Vagina (tissue), 2 donors: ENCODE results near the gene PTPRN2. TPM values are rescaled to one million over a fixed set of nuclear protein-coding genes. Genes with fewer than 3 reads are reported as not detected.
"Not testable (repeated sequence)": the region's sequence is repeated elsewhere in the genome, so short reads cannot be mapped to it uniquely, and the experiment has no call there.

ENCODE experiments used
- DNase-seq, 2 donors: peaks; one replicate each; pipeline ENCODE4 v3.0.0-alpha.2; 2017; ENCODE audit errors: extremely low spot score in 2 of 2
- H3K27ac ChIP-seq: fragments of 200-600 bp; sonication (generic); one replicate; pipeline ENCODE4 v1.5.1; 2019
- H3K27me3 ChIP-seq: fragments of 200-600 bp; sonication (generic); one replicate; pipeline ENCODE4 v1.5.1; 2019
- H3K36me3 ChIP-seq, 2 donors: fragments of 200-600 bp; sonication (generic); one replicate each; pipeline ENCODE4 v1.5.1; 2017 to 2019
- H3K4me1 ChIP-seq: fragments of 200-600 bp; sonication (generic); one replicate; pipeline ENCODE4 v1.5.1; 2019
- H3K4me3 ChIP-seq, 2 donors: fragments of 200-600 bp; sonication (generic); 1 replicate in 1 of 2; 2 replicates in 1 of 2; pipeline ENCODE4 v1.5.1; 2016 to 2019
- H3K9me3 ChIP-seq: fragments of 200-600 bp; sonication (generic); one replicate; pipeline ENCODE4 v1.5.1; 2019
- POLR2A ChIP-seq, 2 donors: fragments of 450-650 bp; IDR thresholded peaks; one replicate each; pipeline ENCODE4 v1.6.1; 2017; ENCODE audit warnings: antibody characterized with exemption in 2 of 2, mild to moderate bottlenecking in 2 of 2, moderate library complexity in 2 of 2
- POLR2AphosphoS5 ChIP-seq, 2 donors: sonication (generic); formaldehyde crosslinking; IDR thresholded peaks; one replicate each; pipeline ENCODE4 v1.9.0; 2017; ENCODE audit warnings: antibody characterized with exemption in 2 of 2, mild to moderate bottlenecking in 2 of 2, low read depth in 1 of 2; ENCODE audit not compliant: insufficient read depth in 1 of 2
- intact Hi-C: fragments of 100-400 bp; cut with DNase I; formaldehyde crosslinking; loops from one replicate; pipeline ENCODE4 v1.15.1; 2023
- total RNA-seq: library from RNA; depleted of rRNA; stranded (reverse); fragments of >200 nt; gene quantifications from one replicate; pipeline ENCODE4 v1.2.3, GENCODE V29; 2016
- TF ChIP-seq, protein P1 (sequence below), 3 experiments: fragments of 450-650 bp in 2 of 3; fragments of 200-600 bp in 1 of 3; sonication (generic) in 1 of 3; IDR thresholded peaks; one replicate each; pipeline ENCODE4 v1.5.1; 2017 to 2019; ENCODE audit warnings: antibody characterized with exemption in 3 of 3, mild to moderate bottlenecking in 2 of 3, moderate library complexity in 2 of 3

The PTPRN2 gene
- total RNA-seq, 1 donor from 2014 or later, result 7.4 TPM

DNA sequence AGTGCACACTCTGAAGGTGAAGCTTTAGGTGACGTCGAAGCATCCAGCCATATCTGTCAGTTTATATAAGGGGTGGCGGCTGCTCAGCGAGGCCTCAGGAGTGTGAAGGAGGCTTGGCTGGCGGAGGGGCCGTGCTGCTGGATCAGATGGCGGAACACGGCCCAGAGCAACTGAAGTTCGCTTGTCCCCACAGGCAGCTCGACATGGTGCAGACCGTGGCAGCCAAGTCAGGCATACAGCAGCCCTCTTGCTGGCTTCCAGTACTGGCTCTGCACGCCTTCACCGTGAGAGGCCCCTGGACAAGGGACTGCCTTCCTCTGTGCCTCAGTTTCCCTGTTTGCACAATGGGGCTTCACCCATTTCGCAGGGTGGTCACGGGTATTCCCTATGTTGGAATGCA, 807.3 kb downstream of the PTPRN2 start:
- Histone ChIP-seq H3K27me3 (no peaks in the 10 kb centered on the region), H3K27ac (no peak overlapping the region), H3K9me3 (no peaks in the 10 kb centered on the region), H3K36me3 (no peaks in the 10 kb centered on the region), H3K4me3 (no peak overlapping the region), H3K4me1 (no peaks in the 10 kb centered on the region)
- TF ChIP-seq, protein P1, sequence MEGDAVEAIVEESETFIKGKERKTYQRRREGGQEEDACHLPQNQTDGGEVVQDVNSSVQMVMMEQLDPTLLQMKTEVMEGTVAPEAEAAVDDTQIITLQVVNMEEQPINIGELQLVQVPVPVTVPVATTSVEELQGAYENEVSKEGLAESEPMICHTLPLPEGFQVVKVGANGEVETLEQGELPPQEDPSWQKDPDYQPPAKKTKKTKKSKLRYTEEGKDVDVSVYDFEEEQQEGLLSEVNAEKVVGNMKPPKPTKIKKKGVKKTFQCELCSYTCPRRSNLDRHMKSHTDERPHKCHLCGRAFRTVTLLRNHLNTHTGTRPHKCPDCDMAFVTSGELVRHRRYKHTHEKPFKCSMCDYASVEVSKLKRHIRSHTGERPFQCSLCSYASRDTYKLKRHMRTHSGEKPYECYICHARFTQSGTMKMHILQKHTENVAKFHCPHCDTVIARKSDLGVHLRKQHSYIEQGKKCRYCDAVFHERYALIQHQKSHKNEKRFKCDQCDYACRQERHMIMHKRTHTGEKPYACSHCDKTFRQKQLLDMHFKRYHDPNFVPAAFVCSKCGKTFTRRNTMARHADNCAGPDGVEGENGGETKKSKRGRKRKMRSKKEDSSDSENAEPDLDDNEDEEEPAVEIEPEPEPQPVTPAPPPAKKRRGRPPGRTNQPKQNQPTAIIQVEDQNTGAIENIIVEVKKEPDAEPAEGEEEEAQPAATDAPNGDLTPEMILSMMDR (IDR thresholded peaks at IDR 0.05), result no peak
- TF ChIP-seq POLR2A (IDR thresholded peaks at IDR 0.05), result no peak
- TF ChIP-seq POLR2AphosphoS5 (IDR thresholded peaks at IDR 0.05; ENCODE audit: insufficient read depth in 1 of 2, low read depth in 1 of 2), result no peak
- intact Hi-C loops, result no loop called here
- DNase-seq, result no peak

DNA sequence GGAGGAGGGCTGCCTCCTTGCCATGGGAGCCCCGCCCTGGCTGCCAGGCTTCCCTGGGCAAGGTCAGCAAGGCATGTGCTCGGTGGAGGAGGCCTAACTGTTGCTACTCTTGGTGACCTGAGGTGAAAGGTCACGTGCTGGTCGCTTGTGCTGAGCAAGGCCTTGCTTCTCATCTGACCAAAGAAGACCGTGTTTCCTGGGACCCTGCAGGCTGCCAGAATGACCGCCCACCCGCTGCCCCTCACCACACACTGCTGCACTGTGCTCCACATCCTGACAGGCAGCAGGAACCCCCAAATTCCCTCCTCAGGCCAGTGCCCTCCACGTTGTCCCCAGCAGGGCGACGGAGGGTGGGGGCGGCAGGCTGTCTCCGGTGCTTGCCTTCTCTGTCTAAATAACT, 808.4 kb downstream of the PTPRN2 start:
- H3K27ac ChIP-seq, result no peak overlapping the region
- no peaks in the 10 kb centered on the region for H3K27me3 ChIP-seq
- intact Hi-C loops, result no loop called here
- H3K9me3 ChIP-seq, result no peaks in the 10 kb centered on the region
- no peak overlapping the region for H3K4me3 ChIP-seq
- TF ChIP-seq POLR2A (IDR thresholded peaks at IDR 0.05) (no peak), POLR2AphosphoS5 (IDR thresholded peaks at IDR 0.05; ENCODE audit: insufficient read depth in 1 of 2, low read depth in 1 of 2) (no peak)
- TF ChIP-seq, protein P1 (IDR thresholded peaks at IDR 0.05), result no peak
- no peak for DNase-seq
- no peaks in the 10 kb centered on the region for H3K4me1 ChIP-seq
- H3K36me3 ChIP-seq, result no peaks in the 10 kb centered on the region

GRCh38 chr7:157777194-157777762, 810.3 kb downstream of the PTPRN2 start:
- H3K4me1 ChIP-seq, H3K4me3 ChIP-seq, H3K27me3 ChIP-seq, DNase-seq, H3K36me3 ChIP-seq, H3K9me3 ChIP-seq, H3K27ac ChIP-seq, intact Hi-C loops: not testable (repeated sequence)

DNA sequence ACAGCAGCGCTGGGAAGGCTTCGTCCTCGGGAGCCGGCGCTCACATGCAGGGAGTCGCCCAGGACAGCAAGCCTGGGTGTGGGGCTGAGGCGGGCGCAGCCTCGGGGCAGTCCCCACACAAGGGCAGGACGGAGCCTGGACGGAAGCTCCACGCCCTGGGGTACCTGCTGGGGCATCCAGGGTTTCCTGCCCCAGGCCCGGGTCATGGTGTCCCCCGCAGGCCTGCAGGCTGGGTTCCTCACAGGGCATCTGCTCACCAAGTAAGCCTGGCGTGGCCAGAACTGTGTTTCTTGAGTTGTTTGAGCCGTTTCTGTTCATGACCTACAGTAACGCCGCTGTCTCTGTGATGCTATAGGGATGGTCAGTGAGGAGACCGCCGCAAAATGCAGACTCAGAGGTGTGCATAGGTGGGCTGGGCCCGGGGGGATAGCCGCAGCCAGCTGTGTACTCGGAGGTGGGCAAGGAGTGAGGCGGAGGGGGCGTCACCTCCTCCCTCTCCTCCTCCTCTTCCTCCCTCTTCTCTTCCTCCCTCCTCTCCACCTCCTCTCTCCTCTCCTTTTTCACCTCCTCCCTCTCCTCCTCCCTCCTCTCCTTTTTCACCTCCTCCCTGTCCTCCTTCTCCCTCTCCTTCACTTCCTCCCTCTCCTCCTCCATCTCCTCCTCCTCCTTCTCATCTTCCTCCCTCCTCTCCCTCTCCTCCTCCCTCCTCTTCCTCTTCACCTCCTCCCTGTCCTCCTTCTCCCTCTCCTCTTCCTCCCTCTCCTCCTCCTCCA, 811.9 kb downstream of the PTPRN2 start:
- Histone ChIP-seq H3K27me3 (no peaks in the 10 kb centered on the region), H3K36me3 (no peaks in the 10 kb centered on the region)
- intact Hi-C loops, result no loop called here

GRCh38 chr7:157775021-157775559, 812.5 kb downstream of the PTPRN2 start:
- no peak overlapping the region for H3K4me3 ChIP-seq
- no peak overlapping the region for H3K27ac ChIP-seq
- no peaks in the 10 kb centered on the region for H3K9me3 ChIP-seq
- no peaks in the 10 kb centered on the region for H3K27me3 ChIP-seq
- intact Hi-C loops, result no loop called here
- no peaks in the 10 kb centered on the region for H3K4me1 ChIP-seq
- no peaks in the 10 kb centered on the region for H3K36me3 ChIP-seq
- TF ChIP-seq POLR2AphosphoS5 (IDR thresholded peaks at IDR 0.05; ENCODE audit: insufficient read depth in 1 of 2, low read depth in 1 of 2), result no peak
- TF ChIP-seq, protein P1 (IDR thresholded peaks at IDR 0.05), result no peak
- no peak for TF ChIP-seq POLR2A (IDR thresholded peaks at IDR 0.05)
- no peak for DNase-seq

More for the DNA sequence above, 811.9 kb downstream of the PTPRN2 start:
- no peaks in the 10 kb centered on the region for H3K4me1 ChIP-seq
- no peak for TF ChIP-seq POLR2A (IDR thresholded peaks at IDR 0.05)
- TF ChIP-seq, protein P1 (IDR thresholded peaks at IDR 0.05), result no peak
- no peak for TF ChIP-seq POLR2AphosphoS5 (IDR thresholded peaks at IDR 0.05; ENCODE audit: insufficient read depth in 1 of 2, low read depth in 1 of 2)
- no peak for DNase-seq
- no peak overlapping the region for H3K27ac ChIP-seq
- no peak overlapping the region for H3K4me3 ChIP-seq
- H3K9me3 ChIP-seq, result no peaks in the 10 kb centered on the region
